OCI-LY3 (cell line): ENCODE results near the gene OSBPL7.

ENCODE experiments used
- H2AFZ ChIP-seq: fragments of 200-600, 300-600 bp; shearing (Covaris generic); 2 replicates; pipeline ENCODE4 v1.6.0; 2014; ENCODE audit warnings: antibody characterized with exemption, low read depth, low read length
- H3K27ac ChIP-seq: fragments of 200-600, 300-600 bp; sonication (generic); 2 replicates; pipeline ENCODE4 v1.5.1; 2014; ENCODE audit warnings: mild to moderate bottlenecking, low read length, moderate library complexity, mixed read lengths
- H3K27me3 ChIP-seq: fragments of 200-600, 300-600 bp; sonication (generic); 2 replicates; pipeline ENCODE4 v1.6.1; 2014; ENCODE audit warnings: low read depth, low read length, mixed read lengths
- H3K36me3 ChIP-seq: fragments of 200-600, 300-600 bp; sonication (generic); replicated peaks from 2 replicates; pipeline ENCODE3; 2014; ENCODE audit warnings: low read depth, low read length, mixed read lengths
- H3K4me1 ChIP-seq: fragments of 300-600, 200-600 bp; sonication (generic); 2 replicates; pipeline ENCODE4 v1.6.1; 2014; ENCODE audit warnings: low read length, mixed read lengths
- H3K4me2 ChIP-seq: fragments of 200-600, 300-600 bp; sonication (generic); 2 replicates; pipeline ENCODE4 v1.6.1; 2014; ENCODE audit warnings: low read length, mixed read lengths
- H3K4me3 ChIP-seq: fragments of 300-600, 200-600 bp; sonication (generic); 2 replicates; pipeline ENCODE4 v1.5.1; 2014; ENCODE audit warnings: antibody characterized with exemption, mild to moderate bottlenecking, low read length, moderate library complexity
- H3K79me2 ChIP-seq: fragments of 300-600, 200-600 bp; shearing (Covaris generic); 2 replicates; pipeline ENCODE4 v1.6.1; 2014; ENCODE audit warnings: mild to moderate bottlenecking, low read length, mixed read lengths
- H3K9ac ChIP-seq: fragments of 300-600, 200-600 bp; shearing (Covaris generic); 2 replicates; pipeline ENCODE4 v1.6.0; 2014; ENCODE audit warnings: mild to moderate bottlenecking, low read length, moderate library complexity
- H3K9me3 ChIP-seq: fragments of 200-600, 300-600 bp; shearing (Covaris generic); 2 replicates; pipeline ENCODE4 v1.6.1; 2014; ENCODE audit warnings: low read length, mixed read lengths; ENCODE audit not compliant: insufficient read depth
- H4K20me1 ChIP-seq: fragments of 200-600, 300-600 bp; sonication (generic); 2 replicates; pipeline ENCODE4 v1.6.1; 2016; ENCODE audit warnings: low read length, mixed read lengths; ENCODE audit not compliant: insufficient read depth
- EZH2phosphoT487 ChIP-seq: fragments of 200-600 bp; shearing (Covaris generic); IDR thresholded peaks from 2 replicates; pipeline ENCODE4 v1.6.1; 2018; ENCODE audit warnings: antibody characterized with exemption, mixed run types, low read depth
- TF ChIP-seq, protein P1 (sequence below): fragments of 200-600, 300-600 bp; sonication (generic); IDR thresholded peaks from 2 replicates; pipeline ENCODE4 v1.5.1; 2014; ENCODE audit warnings: antibody characterized with exemption, low read length, low read depth

OSBPL7 gene

GRCh38 chr17:47792979-47793378 lies 28.6 kb downstream of the OSBPL7 start:
- no peaks in the 10 kb centered on the region for H4K20me1 ChIP-seq
- H3K4me3 ChIP-seq: no peak overlapping the region
- H3K36me3 ChIP-seq: no peaks in the 10 kb centered on the region
- peaks cover 45% of the 10 kb centered on the region for H3K27me3 ChIP-seq
- H3K9me3 ChIP-seq: no peaks in the 10 kb centered on the region
- TF ChIP-seq, protein P1, sequence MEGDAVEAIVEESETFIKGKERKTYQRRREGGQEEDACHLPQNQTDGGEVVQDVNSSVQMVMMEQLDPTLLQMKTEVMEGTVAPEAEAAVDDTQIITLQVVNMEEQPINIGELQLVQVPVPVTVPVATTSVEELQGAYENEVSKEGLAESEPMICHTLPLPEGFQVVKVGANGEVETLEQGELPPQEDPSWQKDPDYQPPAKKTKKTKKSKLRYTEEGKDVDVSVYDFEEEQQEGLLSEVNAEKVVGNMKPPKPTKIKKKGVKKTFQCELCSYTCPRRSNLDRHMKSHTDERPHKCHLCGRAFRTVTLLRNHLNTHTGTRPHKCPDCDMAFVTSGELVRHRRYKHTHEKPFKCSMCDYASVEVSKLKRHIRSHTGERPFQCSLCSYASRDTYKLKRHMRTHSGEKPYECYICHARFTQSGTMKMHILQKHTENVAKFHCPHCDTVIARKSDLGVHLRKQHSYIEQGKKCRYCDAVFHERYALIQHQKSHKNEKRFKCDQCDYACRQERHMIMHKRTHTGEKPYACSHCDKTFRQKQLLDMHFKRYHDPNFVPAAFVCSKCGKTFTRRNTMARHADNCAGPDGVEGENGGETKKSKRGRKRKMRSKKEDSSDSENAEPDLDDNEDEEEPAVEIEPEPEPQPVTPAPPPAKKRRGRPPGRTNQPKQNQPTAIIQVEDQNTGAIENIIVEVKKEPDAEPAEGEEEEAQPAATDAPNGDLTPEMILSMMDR: no peak
- TF ChIP-seq EZH2phosphoT487: no peak
- H3K4me1 ChIP-seq: no peaks in the 10 kb centered on the region
- no peak overlapping the region for H3K4me2 ChIP-seq
- no peaks in the 10 kb centered on the region for H3K79me2 ChIP-seq
- no peak overlapping the region for H2AFZ ChIP-seq
- no peak overlapping the region for H3K27ac ChIP-seq
- no peak overlapping the region for H3K9ac ChIP-seq

GRCh38 chr17:47792457-47792856 lies 29.1 kb downstream of the OSBPL7 start:
- H3K9ac ChIP-seq: no peak overlapping the region
- H2AFZ ChIP-seq: no peak overlapping the region
- H3K9me3 ChIP-seq: no peaks in the 10 kb centered on the region
- H3K4me2 ChIP-seq: no peak overlapping the region
- no peak for TF ChIP-seq EZH2phosphoT487
- TF ChIP-seq, protein P1: no peak
- H4K20me1 ChIP-seq: no peaks in the 10 kb centered on the region
- no peaks in the 10 kb centered on the region for H3K36me3 ChIP-seq
- H3K27me3 ChIP-seq: peaks cover 45% of the 10 kb centered on the region
- no peak overlapping the region for H3K4me3 ChIP-seq
- H3K4me1 ChIP-seq: no peaks in the 10 kb centered on the region
- no peaks in the 10 kb centered on the region for H3K79me2 ChIP-seq
- no peak overlapping the region for H3K27ac ChIP-seq

DNA sequence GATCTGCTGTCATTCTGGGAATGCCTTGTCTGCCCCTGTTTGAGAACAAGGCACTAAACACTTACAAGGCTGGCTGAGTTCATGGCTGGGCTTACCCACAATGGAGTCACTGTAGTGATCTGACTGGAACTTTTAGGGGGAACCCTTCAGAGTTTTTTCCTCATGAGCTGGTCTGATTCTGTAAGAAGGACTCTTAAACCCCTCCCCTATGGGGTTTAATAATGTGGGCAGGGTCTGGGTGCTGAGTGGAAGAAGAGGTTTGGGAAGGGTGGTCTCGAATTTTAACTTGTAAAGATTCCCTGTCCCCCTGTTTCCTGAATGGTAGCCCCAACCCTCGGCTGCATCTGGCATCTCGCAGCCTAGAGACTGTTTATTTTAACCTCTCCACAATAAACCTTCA lies 30.6 kb downstream of the OSBPL7 start:
- Histone ChIP-seq H4K20me1 (no peaks in the 10 kb centered on the region), H3K36me3 (no peaks in the 10 kb centered on the region), H3K9ac (no peak overlapping the region), H3K79me2 (no peaks in the 10 kb centered on the region), H3K27me3 (peaks cover 45% of the 10 kb centered on the region), H3K27ac (no peak overlapping the region), H3K4me1 (no peaks in the 10 kb centered on the region), H3K4me3 (no peak overlapping the region), H3K9me3 (no peaks in the 10 kb centered on the region), H3K4me2 (no peak overlapping the region), H2AFZ (no peak overlapping the region)
- TF ChIP-seq, protein P1: no peak
- TF ChIP-seq EZH2phosphoT487: no peak

- Histone ChIP-seq H3K27me3 (peaks cover 36% of the 10 kb centered on the region), H3K4me2 (no peak overlapping the region), H3K4me3 (no peak overlapping the region), H3K36me3 (no peaks in the 10 kb centered on the region), H3K79me2 (no peaks in the 10 kb centered on the region), H3K27ac (no peak overlapping the region), H2AFZ (no peak overlapping the region), H3K9me3 (no peaks in the 10 kb centered on the region), H3K4me1 (no peaks in the 10 kb centered on the region), H4K20me1 (no peaks in the 10 kb centered on the region), H3K9ac (no peak overlapping the region)
- TF ChIP-seq, protein P1: no peak
- no peak for TF ChIP-seq EZH2phosphoT487
Observed at GRCh38 chr17:47789611-47790561, 31.7 kb downstream of the OSBPL7 start.
